Measurements from ENCODE around the gene SMOC1.

Gene SMOC1

DNA sequence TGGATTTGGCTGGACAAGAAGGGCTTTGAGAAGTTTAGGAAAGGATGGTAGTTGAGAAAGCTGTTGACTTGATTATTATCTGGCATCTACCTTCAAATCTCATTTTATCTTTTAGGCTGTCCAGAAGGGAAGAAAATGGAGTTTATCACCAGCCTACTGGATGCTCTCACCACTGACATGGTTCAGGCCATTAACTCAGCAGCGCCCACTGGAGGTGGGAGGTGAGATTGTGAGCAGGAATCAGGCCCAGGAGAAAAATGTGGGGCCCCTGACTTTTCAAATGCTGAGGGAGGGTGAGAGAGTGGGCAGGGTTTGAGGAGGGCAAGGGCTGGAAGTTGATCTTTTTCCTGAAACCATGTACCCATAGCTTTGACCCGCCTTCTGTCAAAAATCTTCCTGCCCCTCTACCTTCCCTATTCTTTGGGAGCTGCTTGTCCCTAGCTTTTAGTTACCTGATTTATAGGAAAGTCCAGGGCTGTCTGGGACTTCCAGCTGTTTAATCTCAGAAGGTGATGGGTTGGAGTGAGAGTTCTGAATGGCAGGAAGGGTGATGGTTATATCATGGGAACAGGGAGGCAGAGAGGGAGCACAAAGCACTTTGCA lies 134.2 kb downstream of the SMOC1 start:
- no peak for DNase-seq

DNA sequence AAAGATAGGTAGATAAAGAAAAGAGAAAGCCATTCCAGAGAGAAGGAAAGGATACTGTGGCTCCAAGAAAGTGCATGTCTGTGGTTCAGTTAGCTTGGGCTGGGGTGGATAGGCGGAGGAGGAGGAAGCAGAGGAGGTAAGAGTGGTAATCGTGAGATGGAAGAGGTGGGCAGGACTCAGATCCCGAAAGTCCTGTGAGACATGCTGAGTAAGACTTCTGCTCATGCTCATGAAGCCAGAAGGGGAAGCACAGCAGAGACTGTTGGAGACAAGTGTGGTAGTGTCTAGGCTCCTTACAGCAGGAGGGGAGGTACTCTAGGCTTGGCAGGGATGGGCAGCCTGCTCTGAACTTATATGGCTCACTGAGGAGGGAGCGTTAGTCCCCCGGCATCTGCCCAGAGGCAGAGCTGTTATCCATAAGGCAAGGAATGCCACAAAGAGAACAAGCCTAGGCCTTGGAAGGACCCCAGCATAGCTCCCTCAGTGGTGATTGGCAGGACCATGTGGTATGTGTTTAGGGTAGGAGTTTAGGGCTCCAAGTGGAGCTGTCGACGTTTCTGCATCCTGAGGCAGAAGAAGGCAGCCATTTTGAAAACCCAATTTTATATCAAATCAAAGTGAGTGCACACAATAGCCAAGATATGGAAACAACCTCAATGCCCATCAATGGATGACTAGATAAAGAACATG lies 135.3 kb downstream of the SMOC1 start:
- no peak for DNase-seq

DNA sequence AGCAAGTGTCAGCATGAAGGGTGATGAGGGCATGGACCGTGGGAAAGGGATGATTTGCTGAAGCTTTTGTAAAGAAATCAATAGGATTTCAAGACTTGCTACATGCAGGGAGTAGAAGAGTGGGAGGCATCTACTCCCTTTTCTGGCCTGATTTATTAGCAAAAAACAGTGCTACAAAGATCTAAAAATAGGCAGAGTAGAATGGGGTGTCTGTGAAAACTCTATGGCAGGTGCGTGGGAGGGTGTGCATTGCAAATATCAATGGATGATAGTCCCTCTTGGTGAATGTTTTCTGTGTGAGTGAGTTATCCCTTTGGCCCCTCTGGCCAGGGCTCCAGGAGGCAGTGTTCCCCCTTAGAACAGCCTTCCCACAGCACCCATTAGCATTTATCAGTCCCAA lies 139.0 kb downstream of the SMOC1 start:
- no peak for DNase-seq

DNA sequence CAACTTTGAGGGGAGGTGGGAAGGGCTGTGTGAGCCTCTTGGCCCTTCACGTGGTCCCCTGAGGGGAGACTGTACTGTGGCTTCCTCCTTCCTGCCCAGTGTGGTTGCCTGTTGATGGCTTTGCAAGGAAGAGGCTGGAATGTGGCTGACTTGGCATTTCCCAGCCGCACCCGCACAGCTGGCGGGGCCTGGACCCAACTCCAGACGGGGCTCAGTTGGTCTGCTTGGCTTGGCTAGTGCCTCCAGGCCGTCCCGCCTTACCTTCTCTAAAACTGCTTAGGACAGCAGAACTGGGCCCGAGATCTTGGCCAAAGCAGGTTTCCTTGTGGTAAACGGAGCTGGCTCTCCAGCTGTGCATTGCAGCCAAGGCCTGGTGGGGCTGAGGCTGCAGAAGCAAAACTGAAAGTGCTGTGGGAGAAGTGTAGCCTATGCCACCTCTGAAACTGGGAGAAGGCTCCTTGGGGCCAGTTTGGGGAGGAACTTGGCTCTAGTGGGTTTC lies 139.5 kb downstream of the SMOC1 start:
- DNase-seq = no peak

DNA sequence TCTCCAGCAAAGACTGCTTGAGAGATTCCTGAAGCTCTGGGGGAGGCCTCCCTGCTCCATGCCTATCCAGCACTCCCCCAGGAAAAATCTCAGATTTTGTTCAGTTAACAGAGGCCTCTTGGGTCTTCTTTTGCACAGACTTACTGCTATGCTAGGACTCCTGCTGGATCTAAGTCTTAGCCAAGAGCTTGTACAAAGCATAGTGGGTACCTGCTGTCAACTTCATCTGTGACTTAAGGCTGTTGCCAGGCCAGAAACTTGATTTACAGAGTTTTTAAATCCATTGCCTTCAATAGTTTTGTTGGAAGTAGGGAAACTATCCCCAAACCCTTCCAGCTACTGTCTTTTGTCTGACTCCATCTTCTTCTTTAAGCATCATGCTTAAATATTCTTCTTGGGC lies 140.5 kb downstream of the SMOC1 start:
- DNase-seq = no peak

DNA sequence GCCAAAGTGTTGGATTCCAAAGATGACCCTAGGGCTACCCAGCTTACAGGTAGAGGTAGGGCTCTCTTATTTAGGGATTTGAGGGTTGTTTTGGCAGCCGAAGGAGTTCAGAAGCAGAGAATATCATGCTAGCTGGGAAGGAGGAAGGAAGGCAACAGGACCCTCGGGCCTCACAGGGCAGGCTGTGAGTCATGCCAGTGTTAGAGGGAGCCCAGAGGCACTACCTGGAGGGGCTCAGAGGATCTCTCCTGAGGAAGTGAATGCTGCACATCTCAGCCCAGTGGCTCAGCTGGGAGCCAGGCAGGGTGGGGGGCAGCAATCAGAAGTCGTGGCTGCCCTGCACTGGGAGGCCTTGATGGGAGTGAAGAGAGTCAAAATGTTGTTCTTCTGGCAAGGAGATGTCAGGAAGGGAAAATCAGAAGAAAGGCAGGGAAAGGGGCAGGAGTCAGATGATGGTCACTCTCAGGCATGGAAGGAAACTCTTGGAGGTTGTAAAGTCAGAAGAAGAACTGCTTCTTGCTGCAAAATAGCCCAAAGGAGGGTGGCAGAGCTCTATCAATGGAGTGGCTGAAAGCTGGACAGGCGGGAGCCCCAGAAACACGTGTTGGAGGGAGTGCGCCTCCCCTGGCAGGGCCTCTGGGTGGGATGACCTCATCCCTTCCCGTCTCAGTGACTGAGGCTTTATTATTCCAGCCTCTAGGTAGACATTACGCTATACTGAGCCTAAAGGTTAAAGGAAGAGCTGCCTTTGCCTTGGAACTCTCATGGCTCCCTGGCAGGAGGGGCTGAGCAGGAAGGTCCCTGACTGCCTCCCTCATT lies 141.3 kb downstream of the SMOC1 start:
- no peak for DNase-seq

DNA sequence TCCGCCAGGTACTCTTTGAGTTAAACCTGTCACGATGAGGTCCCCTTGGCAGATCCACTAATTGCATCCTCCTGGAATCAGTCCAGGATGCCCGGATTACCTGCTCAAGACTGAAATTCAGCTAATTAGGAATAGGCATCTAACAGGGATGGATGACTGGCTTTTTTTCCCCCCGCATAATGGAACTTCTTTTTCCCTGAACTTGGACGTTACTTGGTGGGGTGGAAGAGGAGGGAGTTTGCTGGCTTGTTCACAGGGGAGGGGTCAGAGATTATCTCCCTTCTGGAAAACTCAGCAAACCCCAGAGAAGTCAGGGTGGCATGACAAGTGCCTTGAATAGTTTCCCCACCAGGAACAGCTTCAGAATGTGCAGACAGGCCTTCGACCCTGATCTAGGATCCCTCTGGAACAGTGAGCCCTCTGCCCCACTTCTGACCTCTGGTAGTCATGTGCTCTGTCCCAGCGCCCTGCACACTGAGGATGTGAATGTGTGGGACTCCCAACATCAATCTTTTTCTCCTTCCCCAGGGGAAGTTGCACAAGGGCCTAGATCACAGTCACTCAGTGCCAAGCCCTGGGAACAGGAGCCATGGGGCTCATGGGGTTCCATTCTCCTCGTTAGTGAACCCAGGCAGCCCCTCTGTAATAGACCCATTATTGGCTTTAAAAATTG lies 142.5 kb downstream of the SMOC1 start:
- no peak for DNase-seq

DNA sequence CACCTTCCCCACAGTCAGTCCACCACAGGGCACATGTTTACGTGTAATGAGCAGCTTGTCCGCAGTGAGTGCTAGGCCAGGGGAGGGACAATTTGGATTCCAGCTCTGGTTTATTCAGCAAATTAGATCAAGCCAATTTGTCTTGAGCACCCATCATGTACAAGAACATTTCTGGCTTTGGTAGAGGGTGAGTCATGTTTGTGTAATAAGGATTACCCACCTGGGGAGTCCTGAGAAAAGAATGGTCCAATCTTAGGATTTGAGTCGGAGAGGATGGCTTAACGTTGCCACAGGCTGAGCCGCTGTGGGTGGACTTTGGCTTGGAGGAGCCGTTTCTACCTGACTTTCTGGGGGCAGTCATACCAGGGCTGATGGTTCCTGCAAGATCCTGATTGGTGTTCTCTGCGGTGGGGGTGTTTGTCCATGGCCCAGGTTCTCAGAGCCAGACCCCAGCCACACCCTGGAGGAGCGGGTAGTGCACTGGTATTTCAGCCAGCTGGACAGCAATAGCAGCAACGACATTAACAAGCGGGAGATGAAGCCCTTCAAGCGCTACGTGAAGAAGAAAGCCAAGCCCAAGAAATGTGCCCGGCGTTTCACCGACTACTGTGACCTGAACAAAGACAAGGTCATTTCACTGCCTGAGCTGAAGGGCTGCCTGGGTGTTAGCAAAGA lies 143.7 kb downstream of the SMOC1 start:
- DNase-seq = no peak

DNA sequence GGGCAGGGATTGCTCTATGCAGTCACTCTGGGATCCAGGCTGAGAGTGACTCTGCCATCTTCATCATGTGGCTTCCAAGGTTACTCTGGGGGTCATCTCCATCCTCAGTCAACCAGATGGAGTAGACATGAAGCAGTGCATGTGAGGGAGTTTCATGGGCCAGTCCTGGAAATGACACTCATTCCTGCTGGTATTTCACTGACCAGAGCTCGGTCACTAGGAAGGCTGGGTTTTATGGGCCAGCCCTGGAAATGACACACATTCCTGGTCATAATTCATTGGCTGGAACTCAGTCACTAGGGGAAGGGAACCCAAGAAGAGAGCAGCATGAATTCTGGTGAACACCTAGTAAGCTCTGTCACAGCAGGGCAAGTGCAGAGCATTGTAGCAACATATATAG lies 144.7 kb downstream of the SMOC1 start:
- DNase-seq = no peak

DNA sequence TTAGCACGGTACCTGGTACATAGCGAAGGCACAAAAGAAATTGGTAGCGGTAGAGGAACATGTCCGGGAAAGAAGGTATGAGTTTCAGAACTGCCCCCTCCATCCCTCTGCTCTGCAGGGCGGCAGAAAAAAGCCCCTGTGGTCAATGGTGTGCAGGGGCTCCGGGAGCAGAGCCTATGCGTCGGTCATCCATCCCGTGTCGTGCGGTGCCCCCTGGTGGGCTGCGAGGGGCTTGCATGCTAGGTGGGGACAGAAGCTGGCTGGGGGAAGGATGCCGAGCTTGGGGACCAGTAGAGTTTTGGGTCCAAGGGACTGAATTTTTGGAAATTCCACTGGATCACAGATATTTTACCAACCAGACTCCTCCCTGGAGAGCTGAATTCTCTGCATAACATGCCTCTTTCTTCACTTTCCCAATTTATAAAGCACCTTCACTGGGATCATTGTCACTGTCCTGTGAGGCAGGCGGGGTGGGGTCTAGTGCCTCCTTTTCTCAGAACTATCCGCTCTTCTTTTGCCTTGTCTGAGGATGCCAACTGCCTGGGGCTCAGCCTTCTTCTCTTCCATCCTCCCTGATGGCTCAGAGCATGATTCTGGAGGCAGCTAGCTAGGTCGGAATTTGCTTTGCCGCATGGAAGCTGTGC lies 148.7 kb downstream of the SMOC1 start:
- DNase-seq = peak; percentile 25

DNA sequence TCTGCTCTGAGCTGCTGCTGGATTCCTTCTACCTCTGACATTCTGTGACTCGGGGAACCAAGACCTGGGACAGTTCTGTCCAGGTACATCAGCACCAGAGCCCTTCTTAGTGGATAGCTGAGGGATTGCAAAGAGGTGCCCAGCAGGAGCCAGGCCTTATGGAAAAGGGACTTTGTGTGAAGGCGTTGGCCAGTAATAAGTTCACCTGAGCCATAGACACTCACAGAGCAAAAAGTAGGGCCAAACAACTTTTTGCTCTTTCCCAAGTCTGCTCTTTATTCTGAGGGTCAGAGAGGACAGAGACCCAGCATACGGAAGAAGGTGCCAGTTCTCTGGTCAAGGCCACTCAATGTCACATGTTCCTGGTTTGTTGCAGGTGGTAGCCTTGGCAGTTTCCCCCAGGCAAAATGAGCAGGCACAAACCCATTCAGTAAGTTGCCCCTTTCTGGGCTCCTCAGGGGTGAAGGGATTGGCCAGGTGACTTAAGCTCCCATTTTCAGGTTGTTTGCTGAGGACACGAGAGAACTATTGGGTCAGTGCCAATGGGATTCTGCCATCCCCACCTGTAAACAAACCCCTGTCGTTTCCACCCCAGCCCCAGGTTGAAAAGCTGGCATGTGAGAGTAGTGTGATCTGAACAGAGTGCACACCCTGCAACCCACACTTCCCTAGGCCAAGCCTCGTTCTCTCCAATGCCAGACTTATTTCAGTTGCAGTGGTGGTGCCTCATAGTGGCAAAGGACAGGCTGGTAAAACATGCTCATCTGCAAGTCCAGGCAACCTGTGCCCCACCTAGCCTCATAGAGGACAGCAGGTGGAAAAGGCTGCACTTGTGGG lies 150.3 kb downstream of the SMOC1 start:
- no peak for DNase-seq

DNA sequence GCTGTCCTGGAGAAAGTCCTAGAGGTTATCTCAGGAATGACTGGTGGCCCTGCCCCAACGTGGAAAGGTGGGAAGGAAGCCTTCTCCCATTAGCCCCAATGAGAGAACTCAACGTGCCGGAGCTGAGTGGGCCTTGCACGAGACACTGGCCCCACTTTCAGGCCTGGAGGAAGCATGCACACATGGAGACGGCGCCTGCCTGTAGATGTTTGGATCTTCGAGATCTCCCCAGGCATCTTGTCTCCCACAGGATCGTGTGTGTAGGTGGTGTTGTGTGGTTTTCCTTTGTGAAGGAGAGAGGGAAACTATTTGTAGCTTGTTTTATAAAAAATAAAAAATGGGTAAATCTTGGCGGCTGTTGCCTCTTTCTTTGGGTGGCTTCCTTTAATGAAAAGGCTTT lies 152.8 kb downstream of the SMOC1 start:
- DNase-seq = no peak

DNA sequence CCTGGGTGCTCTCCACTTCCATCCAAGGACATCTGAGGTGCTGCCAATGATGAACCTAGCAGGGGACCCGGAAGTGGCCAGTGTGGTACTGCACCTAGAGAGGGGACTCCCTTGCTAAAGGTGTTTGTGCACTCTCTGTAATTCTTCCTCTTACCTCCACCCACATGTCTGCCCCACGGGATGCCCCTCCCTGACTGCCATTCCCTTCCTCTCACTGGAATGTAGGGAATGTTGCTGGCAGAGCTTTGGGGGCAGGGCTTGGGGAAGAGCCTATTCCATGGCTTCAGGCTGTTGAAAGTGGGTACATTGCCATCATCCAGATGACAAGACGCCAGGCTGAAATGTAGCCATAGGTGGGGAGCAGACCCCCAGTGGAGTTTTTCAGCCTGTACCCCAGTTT lies 153.2 kb downstream of the SMOC1 start:
- DNase-seq = no peak

DNA sequence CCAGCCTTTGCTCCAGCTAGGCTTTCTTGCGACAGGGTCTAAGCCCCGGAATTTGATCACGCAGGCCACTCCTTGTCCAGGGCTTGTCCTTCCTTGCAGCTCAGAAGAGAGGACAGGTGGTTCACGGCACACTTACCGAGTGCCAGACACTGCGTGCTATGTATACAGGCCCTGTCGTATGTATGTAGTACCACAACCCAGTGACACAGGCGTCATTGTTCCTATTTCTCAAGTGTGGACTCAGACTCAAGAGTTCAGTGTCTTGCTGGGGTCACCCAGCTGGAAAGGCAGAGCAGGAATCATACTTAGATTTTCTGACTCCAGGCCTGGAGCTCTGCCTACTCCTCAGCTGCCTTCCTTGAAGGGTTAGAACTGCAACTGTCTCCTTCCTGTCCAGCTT lies 153.9 kb downstream of the SMOC1 start:
- no peak for DNase-seq

DNA sequence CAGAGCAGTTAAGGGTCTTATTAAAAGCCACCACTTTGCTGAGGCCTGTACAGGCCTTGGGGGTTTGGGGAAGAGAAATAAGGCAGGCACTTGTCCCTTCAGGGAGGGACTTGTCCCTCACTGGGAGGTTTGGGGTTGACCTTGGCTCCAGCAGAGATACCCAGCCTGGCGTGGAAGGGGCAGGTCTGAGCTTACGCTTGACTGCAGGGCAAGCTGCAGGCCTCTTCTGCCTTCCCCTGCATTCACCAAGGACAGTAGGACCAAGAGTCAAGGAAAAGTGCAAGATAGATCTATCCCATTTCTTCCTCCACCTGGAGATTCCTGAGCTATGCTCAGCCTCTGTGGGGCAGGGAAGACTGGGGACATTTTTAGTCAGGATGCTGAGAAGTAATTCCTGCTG lies 154.3 kb downstream of the SMOC1 start:
- no peak for DNase-seq

DNA sequence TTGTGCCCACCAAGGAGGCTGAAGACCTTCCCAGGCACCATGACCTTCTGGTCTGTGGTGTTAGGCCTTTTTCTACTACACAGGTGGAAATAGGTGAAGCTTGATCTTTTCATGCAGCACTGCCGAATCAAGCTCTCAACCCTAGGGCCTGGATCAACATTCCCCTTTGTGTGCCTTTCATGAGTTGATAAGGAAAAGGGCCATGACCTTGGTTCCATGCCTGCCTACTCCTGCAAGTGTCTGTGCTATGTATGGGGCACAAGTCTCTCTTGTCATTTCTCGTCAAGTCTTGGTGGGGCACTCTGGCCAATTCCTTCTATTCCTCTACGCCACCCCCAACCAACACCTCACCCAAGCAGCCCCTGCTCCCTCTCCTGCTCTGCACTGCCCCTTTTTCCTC lies 155.0 kb downstream of the SMOC1 start:
- DNase-seq = no peak

DNA sequence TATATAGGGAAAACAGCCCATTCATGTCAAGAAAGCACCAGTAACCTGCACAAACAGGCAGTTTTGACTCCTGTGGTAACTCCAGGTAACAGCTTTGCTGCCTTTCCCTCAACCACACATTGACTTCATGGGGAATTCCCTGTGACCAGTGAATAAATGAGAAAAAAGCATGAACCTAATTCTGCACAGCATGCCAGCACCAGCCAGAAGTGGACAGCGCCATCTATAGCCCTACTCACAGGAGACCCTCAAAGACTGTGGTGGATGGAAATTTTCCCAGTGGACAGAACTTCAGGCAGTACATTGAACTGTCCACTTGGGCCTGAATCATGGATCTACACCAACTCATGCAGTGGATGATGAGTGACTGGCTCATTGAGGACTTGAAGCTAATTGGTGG lies 157.4 kb downstream of the SMOC1 start:
- DNase-seq = no peak

DNA sequence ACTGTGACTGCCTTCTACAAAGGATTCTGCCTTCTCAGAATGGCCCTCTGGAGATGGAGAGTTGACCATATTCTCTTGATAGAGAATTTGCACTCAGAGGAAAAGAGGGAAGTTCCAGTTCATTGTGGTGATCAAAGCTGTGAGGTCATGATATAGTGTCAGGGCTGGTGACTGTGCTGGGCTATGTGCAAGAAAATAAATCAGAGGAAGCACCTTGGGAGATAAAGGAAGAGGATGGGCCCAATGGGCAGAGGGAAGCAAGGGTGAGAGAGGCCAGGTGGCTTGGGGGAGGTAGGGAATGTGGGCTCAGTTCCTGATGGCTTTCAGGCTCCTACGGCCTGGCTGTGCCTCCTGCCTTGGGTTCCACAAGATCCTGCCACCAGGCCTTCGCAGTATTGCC lies 163.8 kb downstream of the SMOC1 start:
- DNase-seq = no peak

DNA sequence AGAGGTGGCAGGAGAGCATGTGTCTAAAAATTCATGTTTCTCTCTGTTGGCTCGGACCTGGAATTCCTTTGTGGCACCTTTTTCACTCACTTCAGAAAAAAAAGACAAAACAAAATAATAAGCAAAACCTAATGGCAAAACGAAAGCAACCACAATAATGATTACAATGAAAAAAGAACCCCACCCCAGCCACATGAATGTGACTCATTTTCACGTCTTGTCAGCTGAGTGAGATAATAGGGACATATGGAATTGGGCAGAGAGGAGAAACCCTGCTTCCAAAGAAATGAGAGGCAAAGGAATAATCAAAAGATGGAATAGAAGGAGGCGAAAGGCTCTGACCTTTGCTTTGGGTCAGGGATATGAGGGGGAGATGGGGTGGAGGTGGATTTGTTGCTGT lies 166.1 kb downstream of the SMOC1 start:
- no peak for DNase-seq

DNA sequence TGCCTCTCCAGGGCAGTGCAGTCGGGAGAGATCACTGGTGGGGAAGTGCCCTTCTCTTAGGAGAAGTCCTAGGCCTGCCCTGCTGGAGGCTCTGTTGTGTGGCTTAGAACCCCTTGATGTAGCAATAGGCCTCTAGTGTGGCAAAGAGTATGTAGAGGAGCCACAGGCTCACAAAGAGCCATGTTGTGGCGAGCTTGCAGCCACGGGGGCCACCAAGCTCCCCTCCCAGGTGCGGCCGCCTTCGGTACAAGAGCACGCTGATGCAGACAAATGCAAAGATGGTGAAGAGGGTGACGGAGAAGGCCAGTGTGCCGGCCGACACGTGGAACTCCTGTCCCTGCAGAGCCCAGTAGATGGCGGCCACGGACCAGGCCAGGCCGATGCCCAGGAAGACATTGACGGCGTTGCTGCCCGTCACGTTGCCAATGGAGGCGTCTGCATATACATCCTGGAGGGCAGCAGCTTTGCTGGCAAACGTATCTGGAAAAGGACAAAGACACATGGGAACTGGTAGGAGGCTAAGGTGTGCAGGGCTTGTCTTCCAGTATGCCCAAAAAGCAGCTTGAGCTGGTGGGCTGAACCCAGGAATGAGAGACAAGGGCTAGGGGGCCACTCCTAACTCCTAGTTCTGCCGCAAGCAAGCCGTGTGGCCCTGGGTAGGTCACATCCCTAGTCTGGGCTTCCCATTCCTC lies 166.8 kb downstream of the SMOC1 start:
- peak; percentile 58 for DNase-seq
